HG03575 (cell line): ENCODE data around the gene NLRP6.
"Not testable (repeated sequence)": the region's sequence is repeated elsewhere in the genome, so short reads cannot be mapped to it uniquely, and the experiment has no call there.

Experiments used
- ATAC-seq: cut with Tn5 transposase; IDR thresholded peaks from one replicate; pipeline ENCODE4 v1.9.1; 2021; ENCODE audit not compliant: unreplicated experiment, insufficient number of reproducible peaks, low FRiP score; ENCODE audit errors: extremely low read depth

NLRP6 gene

DNA sequence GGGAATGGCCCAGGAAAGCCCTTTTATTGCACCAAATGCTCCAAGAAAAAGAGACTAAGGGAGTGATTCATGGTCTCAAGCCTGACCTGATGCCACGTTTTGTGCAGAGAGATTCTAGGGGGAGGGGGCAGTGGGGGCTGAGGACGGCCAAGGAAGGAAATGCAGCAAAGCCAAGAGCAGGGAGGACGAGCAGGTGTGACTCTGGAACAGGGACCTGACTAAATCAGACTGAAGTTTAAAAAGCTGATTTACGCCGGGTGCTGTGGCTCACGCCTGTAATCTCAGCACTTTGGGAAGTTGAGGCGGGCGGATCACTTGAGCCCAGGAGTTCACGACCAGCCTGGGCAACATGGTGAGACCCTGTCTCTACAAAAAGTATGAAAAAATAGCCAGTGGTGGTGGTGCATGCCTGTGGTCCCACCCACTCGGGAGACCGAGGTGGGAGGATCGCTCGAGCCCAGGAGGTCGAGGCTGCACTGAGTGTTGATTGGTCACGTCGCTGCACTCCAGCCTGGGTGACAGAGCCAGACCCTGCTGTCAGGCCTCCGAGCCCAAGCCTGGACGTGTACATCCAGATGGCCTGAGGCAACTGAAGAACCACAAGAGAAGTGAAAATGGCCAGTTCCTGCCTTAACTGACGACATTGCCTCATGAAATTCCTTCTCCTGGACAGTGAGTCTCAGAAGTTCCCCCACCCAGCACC, 53.3 kb downstream of the NLRP6 start:
- ATAC-seq: no peak

DNA sequence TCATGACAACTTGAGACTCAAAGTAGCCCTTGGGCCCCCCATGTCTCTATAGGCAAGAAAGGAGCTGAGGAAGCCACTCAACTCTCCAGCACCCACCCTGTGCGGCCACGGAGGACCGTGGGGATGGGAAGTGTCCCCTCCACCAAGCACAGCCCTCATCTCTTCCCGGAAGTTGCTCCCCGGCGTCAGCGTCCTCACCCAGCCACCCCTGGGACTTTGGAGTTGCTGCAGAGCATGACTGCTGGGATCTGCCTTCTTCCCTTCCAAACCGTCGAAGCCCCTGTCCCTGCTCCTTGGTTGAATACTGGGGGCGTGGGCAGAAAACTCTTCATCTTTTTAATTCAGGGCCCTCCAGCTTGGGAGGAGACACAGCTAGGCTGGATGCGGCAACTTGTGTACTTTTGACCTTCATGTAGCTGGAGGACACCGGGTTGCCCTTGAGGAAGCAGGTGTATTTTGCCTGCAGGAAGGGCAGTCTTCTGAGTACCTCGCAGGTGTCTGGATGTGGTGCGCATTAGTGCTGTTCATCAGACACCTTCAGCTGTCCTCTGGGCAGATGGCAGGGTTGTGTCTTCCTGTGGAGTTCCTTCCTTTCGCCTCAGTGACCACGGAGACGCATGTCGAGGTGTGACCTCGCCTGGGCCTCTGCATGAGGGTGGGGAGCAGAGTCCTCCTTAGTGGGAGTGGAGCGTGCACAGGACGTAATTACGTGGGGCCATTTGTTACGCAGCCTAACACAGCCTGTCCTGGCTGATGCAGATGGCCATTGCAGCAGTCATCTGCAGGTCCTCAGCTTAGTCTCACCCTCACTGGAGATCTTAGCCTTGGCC, 54.7 kb downstream of the NLRP6 start:
- ATAC-seq: no peak

DNA sequence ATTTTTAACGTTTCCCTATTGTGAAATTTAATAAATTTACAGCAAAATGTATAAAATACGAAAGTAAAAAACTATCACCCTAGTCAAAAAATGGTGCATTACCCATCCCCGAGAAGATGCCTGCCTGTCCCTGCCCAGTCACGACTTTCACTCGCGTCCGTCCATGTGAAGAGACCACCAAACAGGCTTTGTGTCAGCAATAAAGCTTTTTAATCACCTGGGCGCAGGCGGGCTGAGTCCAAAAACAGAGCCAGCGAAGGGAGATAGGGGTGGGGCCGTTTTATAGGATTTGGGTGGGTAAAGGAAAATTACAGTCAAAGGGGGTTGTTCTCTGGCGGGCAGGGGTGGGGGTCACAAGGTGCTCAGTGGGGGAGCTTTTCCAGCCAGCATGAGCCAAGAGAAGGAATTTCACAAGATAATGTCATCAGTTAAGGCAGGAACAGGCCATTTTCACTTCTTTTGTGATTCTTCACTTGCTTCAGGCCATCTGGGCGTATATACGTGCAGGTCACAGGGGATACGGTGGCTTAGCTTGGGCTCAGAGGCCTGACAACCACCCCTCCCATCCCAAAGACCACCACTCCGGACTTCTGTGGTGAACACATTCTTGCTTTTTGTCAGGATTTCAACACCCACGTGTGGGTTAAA, 55.5 kb downstream of the NLRP6 start:
- ATAC-seq: not testable (repeated sequence)

DNA sequence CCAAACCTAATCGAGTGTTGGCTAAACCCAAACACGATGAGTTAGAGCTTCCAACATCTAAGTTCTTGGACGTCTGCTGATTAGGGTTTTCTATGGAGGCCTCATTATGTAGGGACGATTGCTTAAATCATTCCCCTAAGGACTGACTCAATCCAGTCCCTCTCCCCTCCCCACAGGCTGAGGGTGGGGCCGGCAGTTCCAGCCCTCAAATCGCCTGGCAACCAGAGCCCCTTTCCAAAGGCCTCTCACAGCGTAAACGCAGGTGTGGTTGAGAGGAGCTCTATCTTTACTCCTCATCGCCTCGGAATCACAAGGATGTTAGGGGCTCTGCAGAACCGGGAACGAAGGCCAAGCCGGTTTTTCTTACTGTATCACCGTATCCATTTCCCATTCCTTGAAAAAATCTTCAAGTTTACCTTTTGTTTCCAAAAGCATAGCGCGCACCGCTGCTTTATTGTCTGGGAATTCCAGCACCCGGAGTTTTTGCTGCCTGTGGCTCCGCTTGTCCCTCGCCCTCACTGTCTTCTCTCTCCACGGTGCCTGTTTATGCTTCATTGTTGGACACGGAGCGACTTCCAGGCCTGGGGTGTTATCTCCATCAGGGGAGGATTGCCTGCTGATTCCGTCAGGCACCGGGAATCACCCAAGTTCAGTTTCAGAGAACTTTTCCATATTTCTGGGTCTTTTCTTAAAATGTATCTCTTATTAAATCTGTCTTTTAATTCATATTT, 56.2 kb downstream of the NLRP6 start:
- ATAC-seq: no peak
